ENCODE data around the gene MSI2. TPM values are rescaled to one million over a fixed set of nuclear protein-coding genes. Genes with fewer than 3 reads are reported as not detected.

The MSI2 gene
- total and polyA plus RNA-seq, 2 experiments from 2014 or later, result 18.9 to 41.8 TPM

DNA sequence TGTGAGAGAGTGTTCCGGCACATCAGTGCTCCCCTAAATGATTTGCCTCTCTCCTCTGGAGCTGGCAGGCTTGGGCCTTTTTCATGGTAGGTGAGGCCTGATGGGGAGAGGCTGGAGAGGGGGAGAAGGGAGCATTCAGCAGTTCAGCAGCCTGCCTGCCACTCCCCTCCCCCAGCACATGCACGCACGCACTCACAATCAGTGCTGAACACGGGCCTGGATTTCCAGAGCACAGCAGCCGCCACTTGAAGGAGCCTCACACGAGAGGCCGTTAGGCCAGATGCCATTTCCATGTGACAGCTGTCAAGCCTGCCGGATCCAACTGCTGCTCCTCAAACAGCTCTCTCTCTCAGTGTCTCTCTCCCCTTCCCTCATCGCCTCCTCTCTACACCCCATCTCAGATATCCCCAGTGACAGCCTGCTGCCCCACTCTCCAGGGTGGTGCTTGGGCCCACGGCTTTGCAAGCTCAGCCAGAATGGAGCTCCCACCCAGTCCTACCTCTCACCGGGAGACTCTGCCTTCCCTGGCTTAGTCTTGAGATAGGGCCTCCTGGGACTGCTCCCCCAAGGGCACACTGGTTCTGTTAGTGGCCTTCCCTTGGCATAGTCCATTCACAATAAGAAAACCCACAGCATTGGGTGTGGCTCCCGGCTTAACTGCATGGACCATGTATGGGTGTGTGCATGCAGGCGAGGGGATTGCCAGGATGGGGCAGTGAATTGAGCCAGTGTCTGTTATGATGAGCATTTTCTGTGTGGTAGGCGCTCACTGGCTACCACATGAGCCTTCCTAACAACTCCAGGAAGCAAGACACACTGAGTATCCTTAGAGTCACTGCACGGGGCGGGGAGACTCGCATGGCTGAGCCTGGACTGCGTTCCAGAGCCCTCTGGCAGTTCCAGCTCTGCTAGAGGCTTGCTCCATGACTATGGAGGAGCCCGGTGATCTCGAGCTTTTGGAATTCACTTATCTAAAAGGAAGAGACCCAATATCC is 262.6 kb downstream of the MSI2 start:
- Histone ChIP-seq H3K79me2 (replicated peaks; ENCODE audit: insufficient read depth) (no peaks in the 10 kb centered on the region; the same call in 1 of the 2 replicates), H3K27ac (ENCODE audit: low read depth) (no peak overlapping the region), H3F3A (replicated peaks; ENCODE audit: low read depth) (no peaks in the 10 kb centered on the region), H3K9me2 (ENCODE audit: insufficient read depth) (no peaks in the 10 kb centered on the region), H3K36me3 (ENCODE audit: insufficient read depth) (no peaks in the 10 kb centered on the region), H2AFZ (no peak overlapping the region), H3K27me3 (ENCODE audit: insufficient read depth) (no peaks in the 10 kb centered on the region), H3K4me3 (no peak overlapping the region), H3K4me1 (ENCODE audit: insufficient read depth) (peaks cover 4% of the 10 kb centered on the region), H4K20me1 (replicated peaks; ENCODE audit: insufficient read depth) (0 out of 2 replicates have a peak, but pooled peaks cover 3% of the 10 kb centered on the region), H3K4me2 (no peak overlapping the region)
- ATAC-seq, result peak; percentile 50
- Mint-ChIP-seq H3K27ac (no peak overlapping the region), H3K4me3 (no peak overlapping the region), H3K9me3 (no peaks in the 10 kb centered on the region), H3K36me3 (ENCODE audit: low read depth) (no peaks in the 10 kb centered on the region), H3K4me1 (peaks cover 48% of the 10 kb centered on the region), H3K27me3 (ENCODE audit: insufficient read depth, low read depth, poor library complexity) (peaks cover 5% of the 10 kb centered on the region)
- no peak for DNase-seq (ENCODE audit: low spot score)
- TF ChIP-seq, protein P1, sequence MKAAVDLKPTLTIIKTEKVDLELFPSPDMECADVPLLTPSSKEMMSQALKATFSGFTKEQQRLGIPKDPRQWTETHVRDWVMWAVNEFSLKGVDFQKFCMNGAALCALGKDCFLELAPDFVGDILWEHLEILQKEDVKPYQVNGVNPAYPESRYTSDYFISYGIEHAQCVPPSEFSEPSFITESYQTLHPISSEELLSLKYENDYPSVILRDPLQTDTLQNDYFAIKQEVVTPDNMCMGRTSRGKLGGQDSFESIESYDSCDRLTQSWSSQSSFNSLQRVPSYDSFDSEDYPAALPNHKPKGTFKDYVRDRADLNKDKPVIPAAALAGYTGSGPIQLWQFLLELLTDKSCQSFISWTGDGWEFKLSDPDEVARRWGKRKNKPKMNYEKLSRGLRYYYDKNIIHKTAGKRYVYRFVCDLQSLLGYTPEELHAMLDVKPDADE (IDR thresholded peaks at IDR 0.05), result no peak
- no peak for TF ChIP-seq EZH2 (IDR thresholded peaks at IDR 0.05; ENCODE audit: low read depth, unreplicated experiment)
- TF ChIP-seq JUNB (IDR thresholded peaks at IDR 0.05; ENCODE audit: unreplicated experiment), result no peak
- TF ChIP-seq EZH2phosphoT487 (IDR thresholded peaks at IDR 0.05; ENCODE audit: unreplicated experiment), result no peak
- no peak for TF ChIP-seq CREB1 (CRISPR knock-in tag; IDR thresholded peaks at IDR 0.05; ENCODE audit: low read depth)

- H3K79me2 ChIP-seq (replicated peaks; ENCODE audit: insufficient read depth), result 0 out of 2 replicates have a peak, but pooled peaks cover 2% of the 10 kb centered on the region
- H4K20me1 ChIP-seq (replicated peaks; ENCODE audit: insufficient read depth), result 0 out of 2 replicates have a peak, but pooled peaks cover 3% of the 10 kb centered on the region
- no peaks in the 10 kb centered on the region for H3K36me3 ChIP-seq (ENCODE audit: insufficient read depth)
- H3K27me3 ChIP-seq (ENCODE audit: insufficient read depth), result no peaks in the 10 kb centered on the region
- ATAC-seq (no peak), DNase-seq (ENCODE audit: low spot score) (no peak)
- no peaks in the 10 kb centered on the region for H3F3A ChIP-seq (replicated peaks; ENCODE audit: low read depth)
- no peak overlapping the region for H2AFZ ChIP-seq
- no peaks in the 10 kb centered on the region for H3K36me3 Mint-ChIP-seq (ENCODE audit: low read depth)
- H3K27ac Mint-ChIP-seq, result no peak overlapping the region
- peaks cover 8% of the 10 kb centered on the region for H3K27me3 Mint-ChIP-seq (ENCODE audit: insufficient read depth, low read depth, poor library complexity)
- no peak overlapping the region for H3K27ac ChIP-seq (ENCODE audit: low read depth)
- no peak overlapping the region for H3K4me3 Mint-ChIP-seq
- no peaks in the 10 kb centered on the region for H3K9me3 Mint-ChIP-seq
- H3K4me3 ChIP-seq, result no peak overlapping the region
- peaks cover 57% of the 10 kb centered on the region for H3K4me1 Mint-ChIP-seq
- no peak overlapping the region for H3K4me2 ChIP-seq
- peaks cover 11% of the 10 kb centered on the region for H3K4me1 ChIP-seq (ENCODE audit: insufficient read depth)
- no peaks in the 10 kb centered on the region for H3K9me2 ChIP-seq (ENCODE audit: insufficient read depth)
- no peak for TF ChIP-seq CREB1 (CRISPR knock-in tag; IDR thresholded peaks at IDR 0.05; ENCODE audit: low read depth)
- no peak for TF ChIP-seq NANOG (IDR thresholded peaks at IDR 0.05; ENCODE audit: borderline replicate concordance)
- no peak for TF ChIP-seq EZH2phosphoT487 (IDR thresholded peaks at IDR 0.05; ENCODE audit: unreplicated experiment)
- no peak for TF ChIP-seq STAT1 (IDR thresholded peaks at IDR 0.05; ENCODE audit: unreplicated experiment)
- TF ChIP-seq, protein P2, sequence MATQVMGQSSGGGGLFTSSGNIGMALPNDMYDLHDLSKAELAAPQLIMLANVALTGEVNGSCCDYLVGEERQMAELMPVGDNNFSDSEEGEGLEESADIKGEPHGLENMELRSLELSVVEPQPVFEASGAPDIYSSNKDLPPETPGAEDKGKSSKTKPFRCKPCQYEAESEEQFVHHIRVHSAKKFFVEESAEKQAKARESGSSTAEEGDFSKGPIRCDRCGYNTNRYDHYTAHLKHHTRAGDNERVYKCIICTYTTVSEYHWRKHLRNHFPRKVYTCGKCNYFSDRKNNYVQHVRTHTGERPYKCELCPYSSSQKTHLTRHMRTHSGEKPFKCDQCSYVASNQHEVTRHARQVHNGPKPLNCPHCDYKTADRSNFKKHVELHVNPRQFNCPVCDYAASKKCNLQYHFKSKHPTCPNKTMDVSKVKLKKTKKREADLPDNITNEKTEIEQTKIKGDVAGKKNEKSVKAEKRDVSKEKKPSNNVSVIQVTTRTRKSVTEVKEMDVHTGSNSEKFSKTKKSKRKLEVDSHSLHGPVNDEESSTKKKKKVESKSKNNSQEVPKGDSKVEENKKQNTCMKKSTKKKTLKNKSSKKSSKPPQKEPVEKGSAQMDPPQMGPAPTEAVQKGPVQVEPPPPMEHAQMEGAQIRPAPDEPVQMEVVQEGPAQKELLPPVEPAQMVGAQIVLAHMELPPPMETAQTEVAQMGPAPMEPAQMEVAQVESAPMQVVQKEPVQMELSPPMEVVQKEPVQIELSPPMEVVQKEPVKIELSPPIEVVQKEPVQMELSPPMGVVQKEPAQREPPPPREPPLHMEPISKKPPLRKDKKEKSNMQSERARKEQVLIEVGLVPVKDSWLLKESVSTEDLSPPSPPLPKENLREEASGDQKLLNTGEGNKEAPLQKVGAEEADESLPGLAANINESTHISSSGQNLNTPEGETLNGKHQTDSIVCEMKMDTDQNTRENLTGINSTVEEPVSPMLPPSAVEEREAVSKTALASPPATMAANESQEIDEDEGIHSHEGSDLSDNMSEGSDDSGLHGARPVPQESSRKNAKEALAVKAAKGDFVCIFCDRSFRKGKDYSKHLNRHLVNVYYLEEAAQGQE (IDR thresholded peaks at IDR 0.05; ENCODE audit: unreplicated experiment), result no peak
- no peak for TF ChIP-seq POLR2AphosphoS5 (IDR thresholded peaks at IDR 0.05; ENCODE audit: low read depth)
These were observed 263.5 kb downstream of the MSI2 start for GRCh38 chr17:57519800-57520199.

Data from GM23338 (cell line).